ENCODE results near the gene GOLPH3.

DNA sequence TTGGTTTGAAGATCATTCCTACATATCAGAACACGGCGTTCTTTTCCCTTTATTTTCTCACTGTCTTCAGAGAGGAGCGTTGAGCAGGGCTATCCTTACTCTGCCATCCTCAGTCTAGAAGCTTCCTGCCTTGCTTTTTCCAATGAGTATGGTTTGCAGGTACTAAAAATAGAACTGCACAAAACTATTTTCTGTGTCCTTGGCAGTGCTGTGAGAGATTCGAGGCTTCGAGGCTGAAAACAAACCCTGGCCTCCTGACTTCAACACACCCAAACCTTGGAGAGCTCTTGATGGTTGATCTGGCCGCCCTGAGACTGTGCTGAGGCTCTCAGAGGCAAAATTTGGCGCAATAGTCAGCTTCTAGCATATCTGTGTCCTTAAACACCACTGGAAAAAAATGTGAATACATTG is 78.9 kb downstream of the GOLPH3 start:
- TF ChIP-seq POLR2A (IDR thresholded peaks at IDR 0.05; ENCODE audit: low read depth, low read length) (no peak), POLR2AphosphoS5 (IDR thresholded peaks at IDR 0.05; ENCODE audit: low read depth, low read length) (no peak), TAF1 (IDR thresholded peaks at IDR 0.05; ENCODE audit: borderline replicate concordance, low read depth, low read length) (no peak)
